ENCODE measurements around the gene RDH14.

DNA sequence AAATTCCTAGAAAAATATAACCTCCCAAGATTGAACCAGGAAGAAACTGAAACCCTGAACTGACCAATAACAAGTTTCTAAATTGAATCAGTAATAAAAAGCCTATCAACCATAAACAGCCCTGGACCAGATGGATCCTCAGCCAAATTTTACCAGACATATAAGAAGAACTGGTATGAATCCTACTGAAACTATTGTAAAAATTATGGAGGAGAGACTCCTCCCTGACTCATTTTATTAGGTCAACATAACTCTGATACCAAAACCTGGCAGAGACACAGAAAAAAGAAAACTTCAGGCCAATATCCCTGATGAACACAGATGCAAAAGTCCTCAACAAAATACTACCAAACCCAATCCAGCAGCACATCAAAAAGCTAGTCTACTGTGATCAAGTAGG lies 17.6 kb upstream of the RDH14 start:
- TF ChIP-seq, protein P1, sequence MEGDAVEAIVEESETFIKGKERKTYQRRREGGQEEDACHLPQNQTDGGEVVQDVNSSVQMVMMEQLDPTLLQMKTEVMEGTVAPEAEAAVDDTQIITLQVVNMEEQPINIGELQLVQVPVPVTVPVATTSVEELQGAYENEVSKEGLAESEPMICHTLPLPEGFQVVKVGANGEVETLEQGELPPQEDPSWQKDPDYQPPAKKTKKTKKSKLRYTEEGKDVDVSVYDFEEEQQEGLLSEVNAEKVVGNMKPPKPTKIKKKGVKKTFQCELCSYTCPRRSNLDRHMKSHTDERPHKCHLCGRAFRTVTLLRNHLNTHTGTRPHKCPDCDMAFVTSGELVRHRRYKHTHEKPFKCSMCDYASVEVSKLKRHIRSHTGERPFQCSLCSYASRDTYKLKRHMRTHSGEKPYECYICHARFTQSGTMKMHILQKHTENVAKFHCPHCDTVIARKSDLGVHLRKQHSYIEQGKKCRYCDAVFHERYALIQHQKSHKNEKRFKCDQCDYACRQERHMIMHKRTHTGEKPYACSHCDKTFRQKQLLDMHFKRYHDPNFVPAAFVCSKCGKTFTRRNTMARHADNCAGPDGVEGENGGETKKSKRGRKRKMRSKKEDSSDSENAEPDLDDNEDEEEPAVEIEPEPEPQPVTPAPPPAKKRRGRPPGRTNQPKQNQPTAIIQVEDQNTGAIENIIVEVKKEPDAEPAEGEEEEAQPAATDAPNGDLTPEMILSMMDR (IDR thresholded peaks at IDR 0.05; ENCODE audit: low read depth, low read length, missing input control): no peak
- TF ChIP-seq YY1 (IDR thresholded peaks at IDR 0.05) (no peak), JUND (IDR thresholded peaks at IDR 0.05) (no peak)
- TF ChIP-seq, protein P2, sequence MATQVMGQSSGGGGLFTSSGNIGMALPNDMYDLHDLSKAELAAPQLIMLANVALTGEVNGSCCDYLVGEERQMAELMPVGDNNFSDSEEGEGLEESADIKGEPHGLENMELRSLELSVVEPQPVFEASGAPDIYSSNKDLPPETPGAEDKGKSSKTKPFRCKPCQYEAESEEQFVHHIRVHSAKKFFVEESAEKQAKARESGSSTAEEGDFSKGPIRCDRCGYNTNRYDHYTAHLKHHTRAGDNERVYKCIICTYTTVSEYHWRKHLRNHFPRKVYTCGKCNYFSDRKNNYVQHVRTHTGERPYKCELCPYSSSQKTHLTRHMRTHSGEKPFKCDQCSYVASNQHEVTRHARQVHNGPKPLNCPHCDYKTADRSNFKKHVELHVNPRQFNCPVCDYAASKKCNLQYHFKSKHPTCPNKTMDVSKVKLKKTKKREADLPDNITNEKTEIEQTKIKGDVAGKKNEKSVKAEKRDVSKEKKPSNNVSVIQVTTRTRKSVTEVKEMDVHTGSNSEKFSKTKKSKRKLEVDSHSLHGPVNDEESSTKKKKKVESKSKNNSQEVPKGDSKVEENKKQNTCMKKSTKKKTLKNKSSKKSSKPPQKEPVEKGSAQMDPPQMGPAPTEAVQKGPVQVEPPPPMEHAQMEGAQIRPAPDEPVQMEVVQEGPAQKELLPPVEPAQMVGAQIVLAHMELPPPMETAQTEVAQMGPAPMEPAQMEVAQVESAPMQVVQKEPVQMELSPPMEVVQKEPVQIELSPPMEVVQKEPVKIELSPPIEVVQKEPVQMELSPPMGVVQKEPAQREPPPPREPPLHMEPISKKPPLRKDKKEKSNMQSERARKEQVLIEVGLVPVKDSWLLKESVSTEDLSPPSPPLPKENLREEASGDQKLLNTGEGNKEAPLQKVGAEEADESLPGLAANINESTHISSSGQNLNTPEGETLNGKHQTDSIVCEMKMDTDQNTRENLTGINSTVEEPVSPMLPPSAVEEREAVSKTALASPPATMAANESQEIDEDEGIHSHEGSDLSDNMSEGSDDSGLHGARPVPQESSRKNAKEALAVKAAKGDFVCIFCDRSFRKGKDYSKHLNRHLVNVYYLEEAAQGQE (IDR thresholded peaks at IDR 0.05): no peak
